PC-3 (cell line): ENCODE measurements around the gene RFC4. TPM values are rescaled to one million over a fixed set of nuclear protein-coding genes. Genes with fewer than 3 reads are reported as not detected.

Source experiments
- ATAC-seq: fragments of 200-7000 bp; cut with Tn5 transposase; 2 replicates; pipeline ENCODE4 v1.9.1; 2020; ENCODE audit warnings: mild to moderate bottlenecking, moderate library complexity
- BruUV-seq: library from RNA; stranded (reverse); fragments of 400-500 nt; replicated peaks from 2 replicates; lab custom pipeline; 2021; lab: Mats Ljungman, UMichigan
- CTCF ChIA-PET: fragments of 300-600 bp; sonication (Branson Sonifier 250); formaldehyde crosslinking; loops from one replicate; lab custom pipeline; 2022; ENCODE audit warnings: antibody characterized with exemption; lab: Charles Lee
- POLR2A ChIA-PET: fragments of 300-600 bp; sonication (Branson Sonifier 250); formaldehyde crosslinking; loops from one replicate; lab custom pipeline; 2022; ENCODE audit warnings: antibody characterized with exemption; ENCODE audit not compliant: unreplicated experiment; lab: Charles Lee
- DNase-seq: peaks from one replicate; pipeline ENCODE4 v3.0.0-alpha.2; 2015
- H2AFZ ChIP-seq: fragments of 300-600 bp; sonication (generic); 2 replicates; pipeline ENCODE4 v1.6.0; 2016; ENCODE audit warnings: antibody characterized with exemption, low read length
- H3F3A ChIP-seq: fragments of 300-600 bp; sonication (generic); one replicate; pipeline ENCODE4 v1.6.0; 2017; ENCODE audit warnings: antibody characterized with exemption, low read length, control low read depth, mild to moderate bottlenecking; ENCODE audit not compliant: unreplicated experiment
- H3K27ac ChIP-seq: fragments of 300-600 bp; sonication (generic); 2 replicates; pipeline ENCODE4 v1.5.1; 2016; ENCODE audit warnings: mild to moderate bottlenecking, low read length
- H3K27me3 ChIP-seq: fragments of 300-600 bp; sonication (generic); 2 replicates; pipeline ENCODE4 v1.6.1; 2016; ENCODE audit warnings: low read length, mixed read lengths
- H3K36me3 ChIP-seq: fragments of 300-600 bp; sonication (generic); 2 replicates; pipeline ENCODE4 v1.6.1; 2016; ENCODE audit warnings: low read depth, mixed run types, low read length, mixed read lengths
- H3K4me1 ChIP-seq: fragments of 300-600 bp; sonication (generic); 2 replicates; pipeline ENCODE4 v1.5.1; 2016; ENCODE audit warnings: low read length; ENCODE audit not compliant: insufficient read depth
- H3K4me2 ChIP-seq: fragments of 300-600 bp; sonication (generic); 2 replicates; pipeline ENCODE4 v1.6.0; 2016; ENCODE audit warnings: low read length
- H3K4me3 ChIP-seq: fragments of 300-600 bp; sonication (generic); 2 replicates; pipeline ENCODE4 v1.5.1; 2016; ENCODE audit warnings: mild to moderate bottlenecking, low read length, mixed read lengths
- H3K79me2 ChIP-seq: fragments of 300-600 bp; sonication (generic); 2 replicates; pipeline ENCODE4 v1.6.1; 2017; ENCODE audit warnings: low read length, mixed read lengths
- H3K9ac ChIP-seq: fragments of 300-600 bp; sonication (generic); 2 replicates; pipeline ENCODE4 v1.6.0; 2016; ENCODE audit warnings: mild to moderate bottlenecking, low read length
- H3K9me2 ChIP-seq: fragments of 300-600 bp; sonication (generic); replicated peaks from 2 replicates; pipeline ENCODE4 v1.6.1; 2016; ENCODE audit warnings: mixed run types, low read length, mixed read lengths
- H3K9me3 ChIP-seq: fragments of 300-600 bp; sonication (generic); 2 replicates; pipeline ENCODE4 v1.6.1; 2016; ENCODE audit warnings: low read length, mixed read lengths
- H4K20me1 ChIP-seq: fragments of 300-600 bp; sonication (generic); 2 replicates; pipeline ENCODE4 v1.6.1; 2016; ENCODE audit warnings: low read length, mixed read lengths
- EZH2 ChIP-seq: fragments of 300-600 bp; sonication (generic); IDR thresholded peaks from one replicate; pipeline ENCODE4 v1.6.1; 2017; ENCODE audit warnings: antibody characterized with exemption, mild to moderate bottlenecking, low read length; ENCODE audit not compliant: unreplicated experiment
- EZH2phosphoT487 ChIP-seq: fragments of 300-600 bp; sonication (generic); IDR thresholded peaks from 2 replicates; pipeline ENCODE4 v1.6.1; 2018; ENCODE audit warnings: mild to moderate bottlenecking, antibody characterized with exemption, low read length, borderline replicate concordance
- intact Hi-C: fragments of 100-400 bp; cut with micrococcal nuclease; formaldehyde crosslinking; loops from 2 replicates; pipeline ENCODE4 v1.9.0; 2023
- total RNA-seq: library from RNA; depleted of rRNA; stranded (reverse); fragments of >200 nt; gene quantifications from 2 replicates; pipeline ENCODE4 v1.2.3, GENCODE V29; 2014
- TF ChIP-seq, protein P1 (sequence below): fragments of 300-600 bp; sonication (generic); conservative IDR thresholded peaks from 2 replicates; pipeline ENCODE4 v1.5.1; 2017; ENCODE audit warnings: antibody characterized with exemption, low read depth, mild to moderate bottlenecking, low read length

RFC4 gene
- total RNA-seq, 1 experiment from 2014 or later, result 73.0 TPM

DNA sequence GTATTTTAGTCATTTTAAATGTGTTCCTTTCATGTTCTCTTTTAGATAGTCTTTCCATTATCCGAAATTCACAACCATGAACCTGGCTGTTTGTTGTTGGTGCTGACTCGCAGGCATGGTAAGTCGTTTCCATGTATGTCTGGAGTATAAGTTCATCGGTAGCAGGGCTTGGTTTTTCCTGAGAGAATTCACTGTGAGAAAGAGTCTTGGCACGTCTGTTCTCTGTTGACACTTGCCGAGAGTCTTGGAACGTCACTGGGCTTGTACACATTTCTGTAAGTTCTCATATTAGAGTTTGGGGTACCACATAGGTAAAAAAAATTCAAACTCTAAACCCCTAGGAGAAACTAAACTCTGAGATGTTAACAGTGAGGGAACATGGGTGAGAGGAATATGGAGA lies 52.3 kb downstream of the RFC4 start:
- no peaks in the 10 kb centered on the region for H3K9me3 ChIP-seq
- POLR2A ChIA-PET, result interaction anchor here (0.6 to 0.7 kb wide), 2 partner anchors 11 to 1428 kb away, joined by 3 to 8 read pairs; no protein-coding TSS in a partner anchor
- CTCF ChIA-PET, result interaction anchor here (1.0 kb wide), 1 partner anchor 137 kb away, joined by 3 read pairs; no protein-coding TSS in a partner anchor
- 0 out of 2 replicates have a peak overlapping the region, but pooled peaks have one; percentile 47 for H3K4me3 ChIP-seq
- TF ChIP-seq EZH2phosphoT487, result no peak
- TF ChIP-seq, protein P1, sequence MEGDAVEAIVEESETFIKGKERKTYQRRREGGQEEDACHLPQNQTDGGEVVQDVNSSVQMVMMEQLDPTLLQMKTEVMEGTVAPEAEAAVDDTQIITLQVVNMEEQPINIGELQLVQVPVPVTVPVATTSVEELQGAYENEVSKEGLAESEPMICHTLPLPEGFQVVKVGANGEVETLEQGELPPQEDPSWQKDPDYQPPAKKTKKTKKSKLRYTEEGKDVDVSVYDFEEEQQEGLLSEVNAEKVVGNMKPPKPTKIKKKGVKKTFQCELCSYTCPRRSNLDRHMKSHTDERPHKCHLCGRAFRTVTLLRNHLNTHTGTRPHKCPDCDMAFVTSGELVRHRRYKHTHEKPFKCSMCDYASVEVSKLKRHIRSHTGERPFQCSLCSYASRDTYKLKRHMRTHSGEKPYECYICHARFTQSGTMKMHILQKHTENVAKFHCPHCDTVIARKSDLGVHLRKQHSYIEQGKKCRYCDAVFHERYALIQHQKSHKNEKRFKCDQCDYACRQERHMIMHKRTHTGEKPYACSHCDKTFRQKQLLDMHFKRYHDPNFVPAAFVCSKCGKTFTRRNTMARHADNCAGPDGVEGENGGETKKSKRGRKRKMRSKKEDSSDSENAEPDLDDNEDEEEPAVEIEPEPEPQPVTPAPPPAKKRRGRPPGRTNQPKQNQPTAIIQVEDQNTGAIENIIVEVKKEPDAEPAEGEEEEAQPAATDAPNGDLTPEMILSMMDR, result no peak
- TF ChIP-seq EZH2, result no peak
- DNase-seq (no peak), ATAC-seq (no peak)
- H3F3A ChIP-seq, result no peaks in the 10 kb centered on the region
- H3K4me1 ChIP-seq, result peaks cover 17% of the 10 kb centered on the region
- intact Hi-C loops, result loop anchor here (10.0 kb wide), 1 partner anchor 339 kb away; no protein-coding TSS in a partner anchor
- no peaks in the 10 kb centered on the region for H3K27me3 ChIP-seq
- H2AFZ ChIP-seq, result peak overlapping the region; percentile 42; the same call in 1 of the 2 replicates
- peak overlapping the region; percentile 88 for H3K27ac ChIP-seq
- H3K4me2 ChIP-seq, result peak overlapping the region; percentile 79
- H3K79me2 ChIP-seq, result no peaks in the 10 kb centered on the region
- no peaks in the 10 kb centered on the region for H3K9me2 ChIP-seq
- no peaks in the 10 kb centered on the region for H4K20me1 ChIP-seq
- H3K9ac ChIP-seq, result peak overlapping the region; percentile 67; the same call in 1 of the 2 replicates
- no peaks in the 10 kb centered on the region for H3K36me3 ChIP-seq
- no TSS peak for BruUV-seq

DNA sequence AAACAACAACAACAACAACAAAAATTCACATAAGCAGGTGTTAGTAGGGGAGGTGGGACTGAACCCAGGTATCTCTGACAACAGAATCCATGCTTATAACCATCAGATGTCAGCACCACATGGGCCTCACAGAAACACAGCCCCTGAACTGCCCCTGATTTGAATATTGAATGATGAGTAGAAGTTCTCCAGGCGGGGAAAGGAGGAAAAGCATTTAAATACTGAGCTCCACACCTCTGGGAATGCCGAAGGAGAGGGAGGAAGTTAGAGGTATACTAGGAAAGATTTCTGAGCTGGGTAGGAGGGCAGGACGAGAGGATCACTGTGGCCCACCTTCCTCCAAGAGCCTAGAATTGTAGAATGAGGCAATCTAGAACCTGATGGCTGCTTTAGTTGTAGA lies 54.8 kb downstream of the RFC4 start:
- no peaks in the 10 kb centered on the region for H3K36me3 ChIP-seq
- no peak for TF ChIP-seq EZH2
- TF ChIP-seq EZH2phosphoT487, result no peak
- TF ChIP-seq, protein P1, result no peak
- H3K27ac ChIP-seq, result no peak overlapping the region
- no peaks in the 10 kb centered on the region for H3K9me3 ChIP-seq
- no peak overlapping the region for H3K9ac ChIP-seq
- H3K4me1 ChIP-seq, result peaks cover 17% of the 10 kb centered on the region
- no peak for ATAC-seq
- no peak for DNase-seq
- no peak overlapping the region for H3K4me2 ChIP-seq
- no peaks in the 10 kb centered on the region for H3F3A ChIP-seq
- ChIA-PET POLR2A (no interaction called here), CTCF (no interaction called here)
- H3K4me3 ChIP-seq, result no peak overlapping the region
- no peaks in the 10 kb centered on the region for H3K27me3 ChIP-seq
- no TSS peak for BruUV-seq
- H2AFZ ChIP-seq, result no peak overlapping the region
- no peaks in the 10 kb centered on the region for H3K79me2 ChIP-seq
- intact Hi-C loops, result loop anchor here (10.0 kb wide), 1 partner anchor 337 kb away; no protein-coding TSS in a partner anchor
- no peaks in the 10 kb centered on the region for H3K9me2 ChIP-seq
- H4K20me1 ChIP-seq, result no peaks in the 10 kb centered on the region

DNA sequence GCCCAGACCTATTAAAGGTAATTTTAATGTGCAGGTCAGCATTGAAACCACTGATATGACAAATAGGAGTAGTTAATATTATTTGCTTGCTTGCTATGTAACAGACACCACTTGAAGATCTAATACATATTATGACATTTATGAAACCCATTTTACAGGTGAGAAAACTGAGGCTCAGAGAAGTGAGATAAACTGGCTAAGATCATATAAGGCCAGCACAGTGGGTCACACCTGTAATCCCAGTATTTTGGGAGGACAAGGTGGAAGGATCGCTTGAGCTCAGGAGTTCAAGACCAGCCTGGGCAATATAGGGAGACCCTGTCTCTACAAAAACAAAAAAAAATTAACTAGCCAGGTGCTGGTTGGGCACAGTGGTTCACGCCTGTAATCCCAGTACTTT lies 56.0 kb downstream of the RFC4 start:
- Histone ChIP-seq H3K9me2 (no peaks in the 10 kb centered on the region), H3K4me1 (peaks cover 17% of the 10 kb centered on the region), H3K36me3 (no peaks in the 10 kb centered on the region), H3K9me3 (no peaks in the 10 kb centered on the region), H2AFZ (no peak overlapping the region), H3K27ac (no peak overlapping the region), H3K4me2 (no peak overlapping the region), H3K79me2 (no peaks in the 10 kb centered on the region), H3K4me3 (no peak overlapping the region), H4K20me1 (no peaks in the 10 kb centered on the region), H3F3A (no peaks in the 10 kb centered on the region), H3K9ac (no peak overlapping the region), H3K27me3 (no peaks in the 10 kb centered on the region)
- ChIA-PET POLR2A (no interaction called here), CTCF (no interaction called here)
- TF ChIP-seq EZH2phosphoT487, result no peak
- no peak for TF ChIP-seq EZH2
- TF ChIP-seq, protein P1, result no peak
- DNase-seq (no peak), ATAC-seq (no peak)
- no TSS peak for BruUV-seq
- intact Hi-C loops, result loop anchor here (10.0 kb wide), 1 partner anchor 336 kb away; no protein-coding TSS in a partner anchor
